GM21737 (cell line): ENCODE data around the gene LEMD2.

Experiments
- ATAC-seq: cut with Tn5 transposase; IDR thresholded peaks from one replicate; pipeline ENCODE4 v1.9.1; 2021; ENCODE audit warnings: mild to moderate bottlenecking, moderate library complexity; ENCODE audit not compliant: unreplicated experiment

LEMD2 gene

DNA sequence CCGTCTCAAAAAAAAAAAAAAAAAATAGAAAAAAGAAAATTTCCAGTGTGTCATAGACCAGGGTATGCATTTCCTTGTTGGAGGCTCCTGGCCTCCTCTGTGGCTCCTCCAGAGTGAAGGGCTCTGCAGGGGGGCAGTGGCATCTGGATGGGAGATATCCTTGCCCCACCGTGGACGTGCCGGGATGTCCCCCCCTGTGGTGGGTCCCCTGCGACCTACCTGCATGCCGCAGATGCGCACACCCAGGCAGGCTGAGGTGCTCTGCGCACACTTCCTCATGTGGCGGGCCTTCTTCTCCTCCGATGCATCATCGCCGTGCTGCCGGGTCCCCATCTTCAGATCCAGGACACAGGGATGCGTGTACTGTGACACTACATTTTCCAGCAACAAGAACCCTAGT, 63.7 kb downstream of the LEMD2 start:
- no peak for ATAC-seq

DNA sequence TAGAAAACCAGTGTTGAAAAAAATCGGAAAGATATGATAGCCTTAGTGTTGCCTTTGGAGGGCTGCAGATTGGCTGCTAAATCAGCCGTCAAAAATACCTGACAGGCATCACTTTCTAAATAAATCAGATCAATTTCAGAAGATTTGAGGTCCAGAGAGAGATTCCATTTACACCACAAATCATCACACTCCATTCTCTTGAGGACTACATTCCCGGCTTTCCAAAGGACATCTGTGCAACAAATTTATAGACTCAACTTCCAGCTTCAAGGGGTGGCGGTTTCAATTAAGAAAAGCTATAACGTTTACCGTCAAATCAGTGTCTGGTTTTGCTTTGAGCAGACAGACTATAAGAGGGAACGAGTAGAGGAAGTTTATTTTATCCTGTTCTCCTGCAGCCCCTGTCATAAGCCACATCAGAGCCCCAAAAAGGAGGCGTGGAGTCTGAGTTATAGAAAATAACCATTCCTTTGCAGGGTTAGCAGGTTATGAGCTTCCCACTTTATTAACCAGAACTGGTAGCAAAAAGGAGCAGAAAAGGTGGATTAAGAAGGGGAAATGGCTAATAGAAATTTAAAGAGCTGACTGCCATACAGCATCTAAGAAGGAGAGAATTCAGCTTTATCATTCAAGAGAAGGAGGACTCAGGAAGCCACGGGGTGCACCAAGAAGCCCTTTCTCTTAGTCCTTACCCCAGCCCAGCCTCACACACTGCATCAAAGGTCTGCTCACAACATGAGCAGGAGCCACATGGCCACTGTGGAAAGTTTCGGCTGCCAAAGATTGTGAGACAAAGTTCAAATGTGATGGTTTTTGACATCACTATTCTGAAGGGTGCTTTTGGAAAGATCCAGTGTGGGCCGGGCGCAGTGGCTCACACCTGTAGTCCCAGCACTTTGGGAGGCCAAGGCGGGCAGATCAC, 64.6 kb downstream of the LEMD2 start:
- no peak for ATAC-seq

- ATAC-seq = no peak
Observed at GRCh38 chr6:33723371-33724085, 65.4 kb downstream of the LEMD2 start.

GRCh38 chr6:33722103-33722623, 66.8 kb downstream of the LEMD2 start:
- ATAC-seq = no peak

- no peak for ATAC-seq
Observed at GRCh38 chr6:33721508-33721907, 67.4 kb downstream of the LEMD2 start.
